HEK293 (cell line): Measurements from ENCODE around the gene CD274.

Source experiments
- CTCF ChIA-PET: fragments of 350-600 bp; formaldehyde crosslinking; extraction: SDS; loops from one replicate; lab custom pipeline; 2021; ENCODE audit warnings: antibody characterized with exemption; lab: Yijun Ruan, JAX
- POLR2A ChIA-PET: fragments of 300-600 bp; formaldehyde crosslinking; extraction: SDS; loops from one replicate; lab custom pipeline; 2020; ENCODE audit warnings: antibody characterized with exemption, inconsistent platforms; lab: Yijun Ruan, JAX
- H3K27ac ChIP-seq: fragments of 200-500 bp; sonication (Bioruptor generic); 2 replicates; pipeline ENCODE4 v1.5.1; 2014; ENCODE audit warnings: low read depth, low read length, control low read depth, inconsistent platforms; ENCODE audit errors: extremely low read depth
- H3K36me3 ChIP-seq, 2 experiments: fragments of 200-500 bp in 1 of 2; sonication (Bioruptor generic) in 1 of 2; 1 replicate in 1 of 2; 2 replicates in 1 of 2; pipeline ENCODE4 v1.5.1; 2014 to 2017; ENCODE audit warnings: inconsistent platforms in 2 of 2, low read length in 2 of 2; ENCODE audit not compliant: control insufficient read depth in 2 of 2, insufficient read depth in 1 of 2
- H3K4me1 ChIP-seq: fragments of 200-500 bp; sonication (Bioruptor generic); 2 replicates; pipeline ENCODE4 v1.5.1; 2014; ENCODE audit warnings: mild to moderate bottlenecking, low read length, inconsistent platforms; ENCODE audit not compliant: control insufficient read depth, insufficient read depth
- H3K4me3 ChIP-seq: 2 replicates; pipeline ENCODE4 v1.5.1; 2011; ENCODE audit warnings: low read depth, mild to moderate bottlenecking, control low read depth, low read length, moderate library complexity
- H3K9me3 ChIP-seq: fragments of 200-500 bp; sonication (Bioruptor generic); 2 replicates; pipeline ENCODE4 v1.5.1; 2014; ENCODE audit warnings: low read depth, low read length, inconsistent platforms; ENCODE audit not compliant: control insufficient read depth, insufficient read depth
- ATF2 ChIP-seq: fragments of 450-650 bp; formaldehyde crosslinking; IDR thresholded peaks from 2 replicates; pipeline ENCODE4 v1.5.1; 2016; ENCODE audit warnings: missing biosample characterization, missing genetic modification characterization, low read depth
- FEZF1 ChIP-seq: fragments of 450-650 bp; formaldehyde crosslinking; IDR thresholded peaks from 2 replicates; pipeline ENCODE4 v1.5.1; 2016; ENCODE audit warnings: missing biosample characterization, missing genetic modification characterization
- GLI2 ChIP-seq: fragments of 450-650 bp; formaldehyde crosslinking; IDR thresholded peaks from 2 replicates; pipeline ENCODE4; 2017; ENCODE audit warnings: missing biosample characterization, missing genetic modification characterization, low read depth, borderline replicate concordance
- PRDM6 ChIP-seq: fragments of 450-650 bp; formaldehyde crosslinking; IDR thresholded peaks from 2 replicates; pipeline ENCODE4 v1.5.1; 2017; ENCODE audit warnings: missing biosample characterization, missing genetic modification characterization
- ZFHX2 ChIP-seq: fragments of 450-650 bp; formaldehyde crosslinking; conservative IDR thresholded peaks from 2 replicates; pipeline ENCODE4 v1.5.1; 2016; ENCODE audit warnings: missing biosample characterization, missing genetic modification characterization
- ZNF148 ChIP-seq: fragments of 450-650 bp; formaldehyde crosslinking; IDR thresholded peaks from 2 replicates; pipeline ENCODE4 v1.5.0; 2017; ENCODE audit warnings: missing biosample characterization, missing genetic modification characterization, borderline replicate concordance
- ZNF157 ChIP-seq: fragments of 450-650 bp; formaldehyde crosslinking; IDR thresholded peaks from 2 replicates; pipeline ENCODE4 v1.5.1; 2016; ENCODE audit warnings: missing biosample characterization, missing genetic modification characterization
- ZNF23 ChIP-seq: fragments of 450-650 bp; formaldehyde crosslinking; IDR thresholded peaks from 2 replicates; pipeline ENCODE4 v1.5.1; 2016; ENCODE audit warnings: missing biosample characterization, missing genetic modification characterization, borderline replicate concordance
- ZNF302 ChIP-seq: fragments of 450-650 bp; formaldehyde crosslinking; IDR thresholded peaks from 2 replicates; pipeline ENCODE4 v1.5.1; 2016; ENCODE audit warnings: missing biosample characterization, missing genetic modification characterization, low read depth
- ZNF311 ChIP-seq: fragments of 450-650 bp; formaldehyde crosslinking; IDR thresholded peaks from 2 replicates; pipeline ENCODE4 v1.5.1; 2017; ENCODE audit warnings: missing biosample characterization, missing genetic modification characterization, borderline replicate concordance
- ZNF362 ChIP-seq: fragments of 450-650 bp; formaldehyde crosslinking; IDR thresholded peaks from 2 replicates; pipeline ENCODE4 v1.5.1; 2016; ENCODE audit warnings: missing biosample characterization, missing genetic modification characterization
- ZNF558 ChIP-seq: fragments of 450-650 bp; formaldehyde crosslinking; IDR thresholded peaks from 2 replicates; pipeline ENCODE4 v1.5.1; 2016; ENCODE audit warnings: missing biosample characterization, missing genetic modification characterization
- ZNF560 ChIP-seq: fragments of 450-650 bp; formaldehyde crosslinking; IDR thresholded peaks from 2 replicates; pipeline ENCODE4 v1.5.1; 2017; ENCODE audit warnings: missing biosample characterization, missing genetic modification characterization, borderline replicate concordance
- ZNF629 ChIP-seq: fragments of 450-650 bp; formaldehyde crosslinking; IDR thresholded peaks from 2 replicates; pipeline ENCODE4 v1.5.1; 2017; ENCODE audit warnings: missing biosample characterization, missing genetic modification characterization
- ZNF654 ChIP-seq: fragments of 450-650 bp; formaldehyde crosslinking; IDR thresholded peaks from 2 replicates; pipeline ENCODE4 v1.5.1; 2016; ENCODE audit warnings: low read depth, missing biosample characterization, missing genetic modification characterization
- ZNF677 ChIP-seq: fragments of 450-650 bp; IDR thresholded peaks from 2 replicates; pipeline ENCODE4 v1.5.0; 2018; ENCODE audit warnings: missing biosample characterization, mild to moderate bottlenecking, missing genetic modification characterization, moderate library complexity
- ZNF707 ChIP-seq: fragments of 450-650 bp; formaldehyde crosslinking; IDR thresholded peaks from 2 replicates; pipeline ENCODE4 v1.5.1; 2016; ENCODE audit warnings: missing biosample characterization, missing genetic modification characterization
- ZNF768 ChIP-seq: fragments of 450-650 bp; formaldehyde crosslinking; IDR thresholded peaks from 2 replicates; pipeline ENCODE4 v1.5.1; 2018; ENCODE audit warnings: missing biosample characterization, mild to moderate bottlenecking, missing genetic modification characterization
- ZNF777 ChIP-seq: fragments of 450-650 bp; formaldehyde crosslinking; IDR thresholded peaks from 2 replicates; pipeline ENCODE4 v1.5.1; 2017; ENCODE audit warnings: missing biosample characterization, missing genetic modification characterization, borderline replicate concordance
- ZNF791 ChIP-seq: fragments of 450-650 bp; formaldehyde crosslinking; IDR thresholded peaks from 2 replicates; pipeline ENCODE4 v1.5.1; 2016; ENCODE audit warnings: missing biosample characterization, missing genetic modification characterization
- ZNF837 ChIP-seq: fragments of 450-650 bp; formaldehyde crosslinking; IDR thresholded peaks from 2 replicates; pipeline ENCODE4 v1.5.1; 2016; ENCODE audit warnings: missing biosample characterization, missing genetic modification characterization
- ZNF843 ChIP-seq: fragments of 450-650 bp; formaldehyde crosslinking; IDR thresholded peaks from 2 replicates; pipeline ENCODE4 v1.5.1; 2016; ENCODE audit warnings: missing biosample characterization, missing genetic modification characterization
- ZSCAN30 ChIP-seq: fragments of 450-650 bp; IDR thresholded peaks from 2 replicates; pipeline ENCODE4 v1.5.1; 2018; ENCODE audit warnings: missing biosample characterization, mild to moderate bottlenecking, missing genetic modification characterization, moderate library complexity
- TF ChIP-seq, protein P1 (sequence below): fragments of 450-650 bp; formaldehyde crosslinking; IDR thresholded peaks from 2 replicates; pipeline ENCODE4 v1.5.1; 2016; ENCODE audit warnings: missing biosample characterization, missing genetic modification characterization
- TF ChIP-seq, protein P2 (sequence below): fragments of 450-650 bp; formaldehyde crosslinking; IDR thresholded peaks from 2 replicates; pipeline ENCODE4 v1.5.1; 2016; ENCODE audit warnings: missing biosample characterization, missing genetic modification characterization

CD274 gene

DNA sequence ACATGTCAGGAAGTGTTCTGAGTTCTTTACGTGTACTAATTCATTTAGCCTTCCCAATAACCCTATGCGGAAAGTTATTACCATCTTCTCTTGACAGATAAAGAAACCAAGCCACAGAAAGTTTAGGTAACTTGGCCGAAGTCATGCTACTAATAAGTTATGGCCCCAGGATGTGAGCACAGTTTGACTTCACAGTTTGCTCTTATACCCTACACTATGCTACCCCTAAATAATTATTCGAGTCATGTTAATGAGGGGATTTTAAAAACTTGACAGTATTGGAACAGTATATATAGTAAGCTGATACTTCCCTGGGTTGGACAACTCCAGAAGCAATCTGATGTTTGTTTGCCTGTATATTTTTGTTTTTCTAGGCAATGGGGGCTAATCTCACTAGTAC, 30.6 kb downstream of the CD274 start:
- Histone ChIP-seq H3K9me3 (no peaks in the 10 kb centered on the region), H3K27ac (no peak overlapping the region), H3K4me1 (no peaks in the 10 kb centered on the region), H3K36me3 (no peaks in the 10 kb centered on the region), H3K4me3 (no peak overlapping the region)
- CTCF ChIA-PET, result interaction anchor here (0.9 to 1.1 kb wide), 2 partner anchors 17 to 50 kb away, joined by 3 read pairs; no protein-coding TSS in a partner anchor
- POLR2A ChIA-PET, result no interaction called here
- TF ChIP-seq ZNF791 (tag by site-specific recombination) (no peak), ZNF677 (tag by site-specific recombination) (no peak), ZNF768 (no peak), ZNF560 (tag by site-specific recombination) (no peak), PRDM6 (tag by site-specific recombination) (no peak), ZNF157 (tag by site-specific recombination) (no peak), ZNF654 (tag by site-specific recombination) (no peak), ZNF311 (tag by site-specific recombination) (no peak), ZNF23 (no peak), ATF2 (tag by site-specific recombination) (no peak)
- TF ChIP-seq, protein P1, sequence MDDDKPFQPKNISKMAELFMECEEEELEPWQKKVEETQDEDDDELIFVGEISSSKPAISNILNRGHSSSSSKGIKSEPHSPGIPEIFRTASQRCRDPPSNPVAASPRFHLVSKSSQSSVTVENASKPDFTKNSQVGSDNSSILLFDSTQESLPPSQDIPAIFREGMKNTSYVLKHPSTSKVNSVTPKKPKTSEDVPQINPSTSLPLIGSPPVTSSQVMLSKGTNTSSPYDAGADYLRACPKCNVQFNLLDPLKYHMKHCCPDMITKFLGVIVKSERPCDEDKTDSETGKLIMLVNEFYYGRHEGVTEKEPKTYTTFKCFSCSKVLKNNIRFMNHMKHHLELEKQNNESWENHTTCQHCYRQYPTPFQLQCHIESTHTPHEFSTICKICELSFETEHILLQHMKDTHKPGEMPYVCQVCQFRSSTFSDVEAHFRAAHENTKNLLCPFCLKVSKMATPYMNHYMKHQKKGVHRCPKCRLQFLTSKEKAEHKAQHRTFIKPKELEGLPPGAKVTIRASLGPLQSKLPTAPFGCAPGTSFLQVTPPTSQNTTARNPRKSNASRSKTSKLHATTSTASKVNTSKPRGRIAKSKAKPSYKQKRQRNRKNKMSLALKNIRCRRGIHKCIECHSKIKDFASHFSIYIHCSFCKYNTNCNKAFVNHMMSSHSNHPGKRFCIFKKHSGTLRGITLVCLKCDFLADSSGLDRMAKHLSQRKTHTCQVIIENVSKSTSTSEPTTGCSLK (tag by site-specific recombination), result no peak

DNA sequence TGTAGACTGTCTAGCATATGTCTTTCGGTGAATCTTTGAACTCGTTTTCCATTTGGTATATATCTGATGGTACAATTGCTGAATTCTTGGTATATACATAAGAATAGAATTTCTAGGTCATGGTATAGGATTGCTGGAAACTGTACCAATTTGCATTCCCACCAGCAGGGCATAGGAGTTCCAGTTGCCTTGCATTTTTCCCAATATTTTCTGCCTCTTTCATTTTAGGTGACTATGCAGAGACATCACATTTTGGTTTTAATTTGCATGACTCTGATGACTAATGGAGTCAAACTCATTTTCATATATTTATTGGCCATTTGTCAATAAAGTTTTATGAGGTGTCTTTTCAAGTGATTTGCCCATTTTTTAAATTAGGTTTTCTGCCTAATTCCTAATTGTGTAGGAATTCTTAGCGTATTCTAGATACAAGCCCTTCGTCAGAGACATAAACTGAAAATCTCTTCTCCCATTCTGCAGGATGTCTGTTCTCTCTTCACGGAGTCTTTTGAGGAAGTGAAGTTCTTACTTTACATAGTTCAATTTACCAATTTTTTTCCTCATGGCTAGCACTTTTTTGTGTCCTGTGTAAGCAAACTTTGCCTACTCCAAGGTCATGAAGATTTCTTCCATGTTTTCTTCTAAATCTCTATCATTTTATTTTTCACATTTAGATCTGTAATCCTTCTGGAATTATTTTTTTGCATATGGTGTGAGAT, 31.1 kb downstream of the CD274 start:
- ChIA-PET CTCF (interaction anchor here (0.9 kb wide), 1 partner anchor 17 kb away, joined by 3 read pairs; no protein-coding TSS in a partner anchor), POLR2A (no interaction called here)
- H3K36me3 ChIP-seq, result no peaks in the 10 kb centered on the region
- H3K27ac ChIP-seq, result no peak overlapping the region
- no peak for TF ChIP-seq ZFHX2 (tag by site-specific recombination)
- TF ChIP-seq ZNF311 (tag by site-specific recombination), result no peak
- TF ChIP-seq ZNF837 (tag by site-specific recombination), result no peak
- TF ChIP-seq ZNF148 (tag by site-specific recombination), result no peak
- no peak for TF ChIP-seq ZNF302 (tag by site-specific recombination)
- TF ChIP-seq ZSCAN30 (tag by site-specific recombination), result no peak
- no peak for TF ChIP-seq FEZF1 (tag by site-specific recombination)
- no peak for TF ChIP-seq ZNF362 (tag by site-specific recombination)
- no peak for TF ChIP-seq ZNF777 (tag by site-specific recombination)
- TF ChIP-seq ZNF707 (tag by site-specific recombination), result no peak
- TF ChIP-seq ZNF558 (tag by site-specific recombination), result no peak
- TF ChIP-seq ZNF629 (tag by site-specific recombination), result no peak
- TF ChIP-seq ZNF843, result no peak
- TF ChIP-seq, protein P2, sequence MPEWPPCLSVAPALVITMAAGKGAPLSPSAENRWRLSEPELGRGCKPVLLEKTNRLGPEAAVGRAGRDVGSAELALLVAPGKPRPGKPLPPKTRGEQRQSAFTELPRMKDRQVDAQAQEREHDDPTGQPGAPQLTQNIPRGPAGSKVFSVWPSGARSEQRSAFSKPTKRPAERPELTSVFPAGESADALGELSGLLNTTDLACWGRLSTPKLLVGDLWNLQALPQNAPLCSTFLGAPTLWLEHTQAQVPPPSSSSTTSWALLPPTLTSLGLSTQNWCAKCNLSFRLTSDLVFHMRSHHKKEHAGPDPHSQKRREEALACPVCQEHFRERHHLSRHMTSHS, result no peak
- no peak for TF ChIP-seq GLI2 (tag by site-specific recombination)
- H3K4me3 ChIP-seq, result no peak overlapping the region
- H3K4me1 ChIP-seq, result no peaks in the 10 kb centered on the region
- no peaks in the 10 kb centered on the region for H3K9me3 ChIP-seq
